Measurements from ENCODE around the gene TSPAN11.

Gene TSPAN11

GRCh38 chr12:30942486-30942885 is 15.9 kb downstream of the TSPAN11 start:
- no peak overlapping the region for H3K4me3 ChIP-seq (ENCODE audit: low read depth, low read length)
- no peak for TF ChIP-seq CTCF (IDR thresholded peaks at IDR 0.05; ENCODE audit: borderline replicate concordance, insufficient read depth, low read depth, low read length)

GRCh38 chr12:30942936-30943335 is 16.4 kb downstream of the TSPAN11 start:
- H3K4me3 ChIP-seq (ENCODE audit: low read depth, low read length) = no peak overlapping the region
- no peak for TF ChIP-seq CTCF (IDR thresholded peaks at IDR 0.05; ENCODE audit: borderline replicate concordance, insufficient read depth, low read depth, low read length)

DNA sequence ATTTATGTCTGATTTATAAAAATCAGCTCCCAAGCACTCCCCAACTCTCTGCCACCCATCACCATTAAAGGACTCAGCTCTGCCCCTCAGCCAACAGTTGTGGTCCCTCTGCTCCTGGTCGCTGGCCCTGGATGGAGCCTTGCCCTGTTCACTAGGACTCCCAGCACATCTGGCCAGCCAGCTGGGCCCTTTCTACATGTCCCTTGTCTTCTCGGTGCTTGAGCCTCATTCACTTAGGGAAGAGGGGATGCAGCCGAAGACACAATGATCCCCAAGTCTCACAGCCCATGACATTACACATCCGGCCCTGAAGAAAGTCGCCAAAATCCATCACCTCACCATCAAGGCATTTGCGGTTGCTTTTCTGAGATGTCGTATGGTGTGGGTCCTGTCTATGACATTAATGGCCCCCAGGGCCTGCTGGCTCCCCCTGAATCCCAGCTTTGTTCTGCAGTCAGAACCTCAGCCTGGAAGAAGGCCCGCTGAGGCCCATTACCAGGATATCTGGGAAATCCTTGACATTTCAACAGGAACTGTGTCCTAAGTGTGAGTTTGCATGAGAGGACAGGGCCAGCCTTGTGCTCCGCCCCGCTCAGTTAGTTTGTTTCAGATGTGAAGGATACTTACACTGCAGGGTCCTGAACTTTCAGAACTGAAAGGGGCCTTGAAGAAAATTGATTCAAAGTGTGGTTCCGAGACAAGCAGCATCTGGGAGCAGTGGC is 19.1 kb downstream of the TSPAN11 start:
- TF ChIP-seq CTCF (IDR thresholded peaks at IDR 0.05; ENCODE audit: borderline replicate concordance, insufficient read depth, low read depth, low read length) = no peak
- no peak overlapping the region for H3K4me3 ChIP-seq (ENCODE audit: low read depth, low read length)

- no peak for TF ChIP-seq CTCF (IDR thresholded peaks at IDR 0.05; ENCODE audit: borderline replicate concordance, insufficient read depth, low read depth, low read length)
- H3K4me3 ChIP-seq (ENCODE audit: low read depth, low read length) = no peak overlapping the region
Observed at GRCh38 chr12:30952015-30952414, 25.5 kb downstream of the TSPAN11 start.

DNA sequence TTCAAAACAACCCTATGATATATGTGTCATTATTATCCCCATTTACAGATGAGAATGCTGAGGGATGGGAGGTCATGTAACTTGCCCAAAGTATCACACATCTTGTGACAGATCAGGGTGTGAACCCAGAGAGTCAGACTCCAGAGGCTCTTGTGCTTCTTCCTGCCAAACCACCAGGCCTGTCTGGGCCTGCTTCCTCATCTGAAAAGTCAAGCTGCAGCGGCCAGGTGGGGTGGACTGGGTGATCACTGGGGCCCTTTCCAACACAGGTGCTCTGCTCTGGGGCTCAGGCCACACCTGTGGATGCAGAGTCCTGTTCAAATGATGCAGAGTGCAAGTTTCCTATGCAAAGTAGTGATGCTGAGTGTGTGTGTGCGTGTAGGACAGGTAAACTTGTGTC is 26.7 kb downstream of the TSPAN11 start:
- H3K4me3 ChIP-seq (ENCODE audit: low read depth, low read length) = no peak overlapping the region
- no peak for TF ChIP-seq CTCF (IDR thresholded peaks at IDR 0.05; ENCODE audit: borderline replicate concordance, insufficient read depth, low read depth, low read length)

DNA sequence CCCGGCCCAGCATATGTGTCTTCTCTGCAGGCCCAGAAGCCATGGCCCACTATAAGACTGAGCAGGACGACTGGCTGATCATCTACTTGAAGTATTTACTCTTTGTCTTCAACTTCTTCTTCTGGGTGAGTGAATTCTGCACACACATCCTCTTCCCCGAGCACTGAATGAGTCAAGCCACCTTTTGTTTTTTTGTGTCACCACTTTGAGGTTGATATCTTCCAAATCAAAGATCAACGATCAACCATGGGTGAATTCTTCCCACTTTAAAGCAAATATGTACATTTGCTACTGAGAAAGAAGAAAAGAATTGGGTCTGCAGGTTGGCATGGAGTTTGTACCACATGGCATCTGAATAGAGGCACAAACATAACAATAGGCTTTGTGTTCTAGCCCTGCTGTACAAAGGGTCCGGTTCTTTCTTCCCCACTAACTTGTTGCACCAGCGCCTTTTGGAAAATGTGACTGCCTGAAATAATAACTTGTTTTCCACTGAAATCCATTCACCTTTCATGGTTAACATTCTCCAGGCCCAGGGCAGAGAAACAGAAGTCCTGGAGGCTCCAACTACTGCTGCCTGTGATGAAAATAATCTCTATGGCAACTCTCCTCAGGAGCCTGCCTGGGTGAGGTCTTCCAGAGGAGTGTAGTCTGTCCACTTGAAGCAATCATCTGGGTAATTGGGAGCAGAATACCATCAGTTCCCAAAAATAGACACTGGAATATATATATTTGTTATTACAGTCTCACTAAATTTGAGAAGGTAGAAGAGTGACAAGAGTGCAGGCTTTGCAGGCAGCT is 27.6 kb downstream of the TSPAN11 start:
- H3K4me3 ChIP-seq (ENCODE audit: low read depth, low read length) = no peak overlapping the region
- no peak for TF ChIP-seq CTCF (IDR thresholded peaks at IDR 0.05; ENCODE audit: borderline replicate concordance, insufficient read depth, low read depth, low read length)

GRCh38 chr12:30955214-30955613 is 28.7 kb downstream of the TSPAN11 start:
- TF ChIP-seq CTCF (IDR thresholded peaks at IDR 0.05; ENCODE audit: borderline replicate concordance, insufficient read depth, low read depth, low read length) = no peak
- H3K4me3 ChIP-seq (ENCODE audit: low read depth, low read length) = no peak overlapping the region
